ENCODE results near the gene LRRC23.
"Not testable (repeated sequence)": the region's sequence is repeated elsewhere in the genome, so short reads cannot be mapped to it uniquely, and the experiment has no call there.

The LRRC23 gene

GRCh38 chr12:6904280-6905276 lies at the start of gene LRRC23:
TSS of gene LRRC23 (plus strand) at chr12:6904822. CDS start at chr12:6905634, 812 bp downstream.
- peak within 1 kb of the TSS; percentile 49 for H3K4me3 ChIP-seq (ENCODE audit: low read length)
- no peaks in the 10 kb centered on the region for H3K27me3 ChIP-seq (ENCODE audit: insufficient read depth, low read length)
- H3K36me3 ChIP-seq (ENCODE audit: insufficient read depth, low read length), result no peaks in the 10 kb centered on the region
- no peaks in the 10 kb centered on the region for H3K9me3 ChIP-seq (ENCODE audit: low read length)
- H3K4me1 ChIP-seq (ENCODE audit: insufficient read depth, low read length), result peaks cover 18% of the 10 kb centered on the region
- H2AFZ ChIP-seq (ENCODE audit: low read depth, low read length), result peak within 1 kb of the TSS; percentile 86

GRCh38 chr12:6855322-6855721 lies 49.3 kb upstream of the LRRC23 start:
- H3K4me1 ChIP-seq (ENCODE audit: insufficient read depth, low read length), result peaks cover 21% of the 10 kb centered on the region
- H3K4me3 ChIP-seq (ENCODE audit: low read length), result no peak overlapping the region
- H3K9me3 ChIP-seq (ENCODE audit: low read length), result no peaks in the 10 kb centered on the region
- H2AFZ ChIP-seq (ENCODE audit: low read depth, low read length), result no peak overlapping the region
- peaks cover 46% of the 10 kb centered on the region for H3K36me3 ChIP-seq (ENCODE audit: insufficient read depth, low read length)
- H3K27me3 ChIP-seq (ENCODE audit: insufficient read depth, low read length), result no peaks in the 10 kb centered on the region

- Histone ChIP-seq H2AFZ (ENCODE audit: low read depth, low read length) (no peak overlapping the region), H3K4me1 (ENCODE audit: insufficient read depth, low read length) (peaks cover 5% of the 10 kb centered on the region), H3K4me3 (ENCODE audit: low read length) (no peak overlapping the region), H3K9me3 (ENCODE audit: low read length) (no peaks in the 10 kb centered on the region), H3K27me3 (ENCODE audit: insufficient read depth, low read length) (no peaks in the 10 kb centered on the region), H3K36me3 (ENCODE audit: insufficient read depth, low read length) (peaks cover 79% of the 10 kb centered on the region)
Observed at GRCh38 chr12:6858799-6859198, 45.8 kb upstream of the LRRC23 start.

- Histone ChIP-seq H3K27me3 (ENCODE audit: insufficient read depth, low read length) (no peaks in the 10 kb centered on the region), H3K4me3 (ENCODE audit: low read length) (no peak overlapping the region), H2AFZ (ENCODE audit: low read depth, low read length) (no peak overlapping the region), H3K4me1 (ENCODE audit: insufficient read depth, low read length) (no peaks in the 10 kb centered on the region), H3K9me3 (ENCODE audit: low read length) (no peaks in the 10 kb centered on the region), H3K36me3 (ENCODE audit: insufficient read depth, low read length) (peaks cover 90% of the 10 kb centered on the region)
Observed at GRCh38 chr12:6860116-6860515, 44.5 kb upstream of the LRRC23 start.

- H3K9me3 ChIP-seq (ENCODE audit: low read length), result no peaks in the 10 kb centered on the region
- peaks cover 92% of the 10 kb centered on the region for H3K36me3 ChIP-seq (ENCODE audit: insufficient read depth, low read length)
- H3K4me1 ChIP-seq (ENCODE audit: insufficient read depth, low read length), result no peaks in the 10 kb centered on the region
- H3K4me3 ChIP-seq (ENCODE audit: low read length), result no peak overlapping the region
- no peaks in the 10 kb centered on the region for H3K27me3 ChIP-seq (ENCODE audit: insufficient read depth, low read length)
- H2AFZ ChIP-seq (ENCODE audit: low read depth, low read length), result no peak overlapping the region
Observed at GRCh38 chr12:6860942-6861341, 43.7 kb upstream of the LRRC23 start.

GRCh38 chr12:6861391-6861790 lies 43.2 kb upstream of the LRRC23 start:
- H3K27me3 ChIP-seq (ENCODE audit: insufficient read depth, low read length), result no peaks in the 10 kb centered on the region
- H3K9me3 ChIP-seq (ENCODE audit: low read length), result no peaks in the 10 kb centered on the region
- H2AFZ ChIP-seq (ENCODE audit: low read depth, low read length), result no peak overlapping the region
- H3K4me3 ChIP-seq (ENCODE audit: low read length), result no peak overlapping the region
- H3K36me3 ChIP-seq (ENCODE audit: insufficient read depth, low read length), result peaks cover 91% of the 10 kb centered on the region
- no peaks in the 10 kb centered on the region for H3K4me1 ChIP-seq (ENCODE audit: insufficient read depth, low read length)

- Histone ChIP-seq H3K36me3 (ENCODE audit: insufficient read depth, low read length) (peaks cover 76% of the 10 kb centered on the region), H2AFZ (ENCODE audit: low read depth, low read length) (no peak overlapping the region)
Observed at GRCh38 chr12:6863033-6863432, 41.6 kb upstream of the LRRC23 start.

GRCh38 chr12:6863586-6864321 lies 40.9 kb upstream of the LRRC23 start:
- H2AFZ ChIP-seq (ENCODE audit: low read depth, low read length), result no peak overlapping the region
- no peaks in the 10 kb centered on the region for H3K9me3 ChIP-seq (ENCODE audit: low read length)
- H3K36me3 ChIP-seq (ENCODE audit: insufficient read depth, low read length), result peaks cover 69% of the 10 kb centered on the region
- peaks cover 14% of the 10 kb centered on the region for H3K4me1 ChIP-seq (ENCODE audit: insufficient read depth, low read length)
- H3K4me3 ChIP-seq (ENCODE audit: low read length), result no peak overlapping the region
- no peaks in the 10 kb centered on the region for H3K27me3 ChIP-seq (ENCODE audit: insufficient read depth, low read length)

More at GRCh38 chr12:6863033-6863432, 41.6 kb upstream of the LRRC23 start:
- no peak overlapping the region for H3K4me3 ChIP-seq (ENCODE audit: low read length)
- peaks cover 7% of the 10 kb centered on the region for H3K4me1 ChIP-seq (ENCODE audit: insufficient read depth, low read length)
- H3K27me3 ChIP-seq (ENCODE audit: insufficient read depth, low read length), result no peaks in the 10 kb centered on the region
- H3K9me3 ChIP-seq (ENCODE audit: low read length), result no peaks in the 10 kb centered on the region

- not testable (repeated sequence) for H3K9me3 ChIP-seq (ENCODE audit: low read length); H3K27me3 ChIP-seq (ENCODE audit: insufficient read depth, low read length); H3K4me3 ChIP-seq (ENCODE audit: low read length); H2AFZ ChIP-seq (ENCODE audit: low read depth, low read length)
- H3K36me3 ChIP-seq (ENCODE audit: insufficient read depth, low read length), result peaks cover 66% of the 10 kb centered on the region
- H3K4me1 ChIP-seq (ENCODE audit: insufficient read depth, low read length), result peaks cover 20% of the 10 kb centered on the region
Observed at GRCh38 chr12:6865307-6865706, 39.3 kb upstream of the LRRC23 start.

GRCh38 chr12:6866163-6866919 lies 38.3 kb upstream of the LRRC23 start:
- peaks cover 66% of the 10 kb centered on the region for H3K36me3 ChIP-seq (ENCODE audit: insufficient read depth, low read length)
- no peak overlapping the region for H2AFZ ChIP-seq (ENCODE audit: low read depth, low read length)
- H3K27me3 ChIP-seq (ENCODE audit: insufficient read depth, low read length), result no peaks in the 10 kb centered on the region
- no peak overlapping the region for H3K4me3 ChIP-seq (ENCODE audit: low read length)
- H3K9me3 ChIP-seq (ENCODE audit: low read length), result no peaks in the 10 kb centered on the region
- H3K4me1 ChIP-seq (ENCODE audit: insufficient read depth, low read length), result peaks cover 21% of the 10 kb centered on the region

GRCh38 chr12:6866920-6867412 lies 37.7 kb upstream of the LRRC23 start:
- Histone ChIP-seq H2AFZ (ENCODE audit: low read depth, low read length) (no peak overlapping the region), H3K4me3 (ENCODE audit: low read length) (peak overlapping the region; percentile 93), H3K9me3 (ENCODE audit: low read length) (no peaks in the 10 kb centered on the region), H3K27me3 (ENCODE audit: insufficient read depth, low read length) (no peaks in the 10 kb centered on the region), H3K36me3 (ENCODE audit: insufficient read depth, low read length) (peaks cover 64% of the 10 kb centered on the region), H3K4me1 (ENCODE audit: insufficient read depth, low read length) (peaks cover 27% of the 10 kb centered on the region)

GRCh38 chr12:6867413-6868210 lies 37.0 kb upstream of the LRRC23 start, which contains the start of gene TPI1:
TSS of gene TPI1 (plus strand) at chr12:6867531. CDS start at chr12:6867567, 36 bp downstream.
- H3K4me1 ChIP-seq (ENCODE audit: insufficient read depth, low read length), result peaks cover 32% of the 10 kb centered on the region
- peaks cover 58% of the 10 kb centered on the region for H3K36me3 ChIP-seq (ENCODE audit: insufficient read depth, low read length)
- peak within 1 kb of the TSS; percentile 93 for H3K4me3 ChIP-seq (ENCODE audit: low read length)
- H3K9me3 ChIP-seq (ENCODE audit: low read length), result no peaks in the 10 kb centered on the region
- H2AFZ ChIP-seq (ENCODE audit: low read depth, low read length), result no peak within 1 kb of the TSS
- H3K27me3 ChIP-seq (ENCODE audit: insufficient read depth, low read length), result no peaks in the 10 kb centered on the region

Data from neuron (in vitro differentiated cells).